HG02678 (cell line): Measurements from ENCODE around the gene CIT.
"Not testable (repeated sequence)": the region's sequence is repeated elsewhere in the genome, so short reads cannot be mapped to it uniquely, and the experiment has no call there.

Experiments used
- ATAC-seq: cut with Tn5 transposase; IDR thresholded peaks from one replicate; pipeline ENCODE4 v1.9.1; 2021; ENCODE audit warnings: mild to moderate bottlenecking, moderate library complexity; ENCODE audit not compliant: unreplicated experiment

Gene CIT, protein sequence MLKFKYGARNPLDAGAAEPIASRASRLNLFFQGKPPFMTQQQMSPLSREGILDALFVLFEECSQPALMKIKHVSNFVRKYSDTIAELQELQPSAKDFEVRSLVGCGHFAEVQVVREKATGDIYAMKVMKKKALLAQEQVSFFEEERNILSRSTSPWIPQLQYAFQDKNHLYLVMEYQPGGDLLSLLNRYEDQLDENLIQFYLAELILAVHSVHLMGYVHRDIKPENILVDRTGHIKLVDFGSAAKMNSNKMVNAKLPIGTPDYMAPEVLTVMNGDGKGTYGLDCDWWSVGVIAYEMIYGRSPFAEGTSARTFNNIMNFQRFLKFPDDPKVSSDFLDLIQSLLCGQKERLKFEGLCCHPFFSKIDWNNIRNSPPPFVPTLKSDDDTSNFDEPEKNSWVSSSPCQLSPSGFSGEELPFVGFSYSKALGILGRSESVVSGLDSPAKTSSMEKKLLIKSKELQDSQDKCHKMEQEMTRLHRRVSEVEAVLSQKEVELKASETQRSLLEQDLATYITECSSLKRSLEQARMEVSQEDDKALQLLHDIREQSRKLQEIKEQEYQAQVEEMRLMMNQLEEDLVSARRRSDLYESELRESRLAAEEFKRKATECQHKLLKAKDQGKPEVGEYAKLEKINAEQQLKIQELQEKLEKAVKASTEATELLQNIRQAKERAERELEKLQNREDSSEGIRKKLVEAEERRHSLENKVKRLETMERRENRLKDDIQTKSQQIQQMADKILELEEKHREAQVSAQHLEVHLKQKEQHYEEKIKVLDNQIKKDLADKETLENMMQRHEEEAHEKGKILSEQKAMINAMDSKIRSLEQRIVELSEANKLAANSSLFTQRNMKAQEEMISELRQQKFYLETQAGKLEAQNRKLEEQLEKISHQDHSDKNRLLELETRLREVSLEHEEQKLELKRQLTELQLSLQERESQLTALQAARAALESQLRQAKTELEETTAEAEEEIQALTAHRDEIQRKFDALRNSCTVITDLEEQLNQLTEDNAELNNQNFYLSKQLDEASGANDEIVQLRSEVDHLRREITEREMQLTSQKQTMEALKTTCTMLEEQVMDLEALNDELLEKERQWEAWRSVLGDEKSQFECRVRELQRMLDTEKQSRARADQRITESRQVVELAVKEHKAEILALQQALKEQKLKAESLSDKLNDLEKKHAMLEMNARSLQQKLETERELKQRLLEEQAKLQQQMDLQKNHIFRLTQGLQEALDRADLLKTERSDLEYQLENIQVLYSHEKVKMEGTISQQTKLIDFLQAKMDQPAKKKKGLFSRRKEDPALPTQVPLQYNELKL (N-terminal part only)

GRCh38 chr12:119876761-119877638, at the start of gene CIT:
CIT (minus strand) TSS chr12:119877320; CDS start chr12:119876168, 1,152 bp downstream.
- ATAC-seq: peak; percentile 100

- ATAC-seq: no peak
Measured at GRCh38 chr12:119925269-119925668, 48.1 kb upstream of the CIT start.

GRCh38 chr12:119920064-119920463, 42.9 kb upstream of the CIT start:
- no peak for ATAC-seq

DNA sequence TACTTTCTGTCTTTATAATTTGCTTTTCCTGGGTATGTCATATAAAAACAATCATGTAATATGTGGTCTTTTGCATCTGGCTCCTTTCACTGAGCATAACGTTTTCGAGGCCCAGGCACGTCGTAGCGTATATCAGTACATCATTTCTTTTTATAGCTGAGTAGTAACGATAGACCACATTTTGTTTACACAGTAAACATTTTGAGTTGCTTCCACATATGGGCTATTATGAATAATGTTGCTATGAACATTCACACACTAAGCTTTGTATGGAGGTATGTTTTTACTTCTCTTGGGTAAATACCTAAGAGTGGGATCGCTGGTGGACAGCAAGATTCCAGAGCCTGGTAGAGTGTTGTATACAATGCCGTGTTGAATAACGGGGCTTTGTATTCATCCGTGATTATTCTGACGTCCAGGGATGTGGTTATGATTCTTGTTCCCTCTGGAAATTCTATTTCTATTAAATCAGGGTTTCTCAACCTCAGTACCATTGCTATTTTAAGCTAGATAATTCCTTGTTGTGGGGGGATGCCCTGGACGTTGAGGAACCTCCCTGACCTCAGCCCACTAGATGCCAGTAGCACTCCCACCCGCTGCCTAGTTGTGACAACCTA, 38.9 kb upstream of the CIT start:
- ATAC-seq: no peak

- no peak for ATAC-seq
Measured at GRCh38 chr12:119914666-119915065, 37.5 kb upstream of the CIT start.

GRCh38 chr12:119913536-119914330, 36.6 kb upstream of the CIT start:
- ATAC-seq: no peak

- no peak for ATAC-seq
Measured at GRCh38 chr12:119911182-119911581, 34.1 kb upstream of the CIT start.

- no peak for ATAC-seq
Measured at GRCh38 chr12:119910586-119910985, 33.5 kb upstream of the CIT start.

DNA sequence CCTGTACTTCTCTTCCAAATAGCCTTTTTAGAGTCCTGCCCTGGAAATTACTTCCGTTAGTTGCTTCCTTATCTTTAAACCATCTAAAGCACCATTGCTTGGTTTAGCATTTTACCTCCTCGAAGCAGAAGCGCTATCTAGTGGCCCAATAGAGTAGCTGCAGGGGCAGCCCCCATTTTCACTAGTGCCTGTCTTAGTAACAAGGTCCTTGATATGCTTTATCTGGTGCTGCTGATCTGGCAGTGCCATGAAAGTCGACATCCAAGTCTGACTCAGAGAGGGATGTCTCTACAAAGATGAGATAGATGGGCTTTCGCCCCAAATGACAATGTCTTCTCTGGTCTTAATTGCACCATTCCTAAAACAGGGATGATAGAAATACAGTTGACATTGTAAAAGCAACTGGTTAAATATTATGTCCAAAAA, 25.0 kb upstream of the CIT start:
- no peak for ATAC-seq

GRCh38 chr12:119901670-119902069, 24.6 kb upstream of the CIT start:
- no peak for ATAC-seq

- no peak for ATAC-seq
Measured at GRCh38 chr12:119894916-119895315, 17.8 kb upstream of the CIT start.

DNA sequence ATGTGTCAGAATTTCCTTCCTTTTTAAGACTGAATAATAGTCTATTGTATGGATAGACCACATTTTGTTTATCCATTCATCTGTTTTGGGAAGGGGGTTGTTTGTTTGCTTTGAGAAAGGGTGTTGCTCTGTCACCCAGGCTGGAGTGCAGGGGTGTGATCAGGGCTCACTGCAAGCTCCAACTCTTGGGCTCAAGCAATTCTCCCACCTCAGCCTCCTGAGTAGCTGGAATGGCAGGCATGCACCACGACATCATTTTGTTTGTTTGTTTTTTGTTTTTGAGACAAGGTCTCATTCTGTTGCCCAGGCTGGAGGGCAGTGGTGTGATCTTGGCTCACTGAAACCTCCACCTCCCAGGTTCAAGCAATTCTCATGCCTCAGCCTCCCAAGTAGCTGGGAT, 15.5 kb upstream of the CIT start:
- not testable (repeated sequence) for ATAC-seq

DNA sequence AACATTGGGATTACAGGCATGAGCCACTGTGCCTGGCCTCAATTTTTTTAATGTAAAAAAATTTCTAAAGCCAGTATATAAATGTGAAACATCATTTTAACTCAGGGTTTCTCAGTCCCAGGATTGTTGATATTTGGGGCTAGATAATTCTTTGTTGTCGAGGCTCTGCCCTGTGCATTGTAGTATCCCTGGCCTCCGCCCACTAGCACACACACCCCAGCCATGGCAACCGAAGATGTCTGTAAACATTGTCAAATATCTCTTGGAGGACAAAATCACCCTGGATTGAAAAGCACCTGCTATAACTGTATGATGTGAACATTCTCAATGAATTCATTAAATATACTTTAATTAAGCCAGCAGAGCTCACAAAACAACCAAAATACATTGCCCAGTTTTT, 8.4 kb upstream of the CIT start:
- ATAC-seq: no peak

GRCh38 chr12:119883791-119884190, 6.7 kb upstream of the CIT start:
- ATAC-seq: not testable (repeated sequence)

DNA sequence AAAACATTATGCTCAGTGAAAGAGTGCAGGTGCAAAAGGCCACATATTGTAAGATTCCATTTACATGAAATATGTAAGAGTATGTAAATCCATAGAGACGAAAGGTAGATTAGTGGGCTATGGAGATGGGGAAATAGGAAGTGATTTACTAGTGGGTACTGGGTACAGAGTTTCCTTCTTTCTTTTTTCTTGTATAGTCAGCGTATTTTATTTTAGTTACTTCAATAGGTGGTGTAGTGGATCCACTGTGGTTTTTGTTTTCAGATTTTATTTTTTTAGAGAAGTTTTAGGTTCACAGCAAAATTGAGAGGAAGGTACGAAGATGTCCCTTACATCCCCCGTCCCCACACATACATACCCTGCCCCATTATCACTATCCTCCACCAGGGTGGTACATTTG, 6.1 kb upstream of the CIT start:
- ATAC-seq: no peak

DNA sequence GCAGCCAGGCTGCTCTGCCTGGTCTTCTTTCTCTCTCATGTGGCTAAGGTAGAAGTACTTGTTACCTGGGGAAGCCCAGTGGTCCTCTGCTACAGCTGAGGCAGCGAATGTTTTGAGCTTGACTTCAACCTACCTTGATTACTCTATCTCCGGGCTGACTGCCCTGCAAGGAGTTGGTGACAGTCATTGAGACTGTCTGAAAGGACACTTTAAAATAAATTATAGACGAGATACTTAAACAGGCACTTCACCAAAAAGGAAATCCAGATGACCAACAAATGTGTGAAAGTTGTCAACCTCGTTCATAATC, 474 bp upstream of the CIT start:
- ATAC-seq: no peak

GRCh38 chr12:119870457-119870856, 6.7 kb downstream of the CIT start:
- ATAC-seq: no peak

GRCh38 chr12:119869720-119870119, 7.4 kb downstream of the CIT start:
- ATAC-seq: no peak

- ATAC-seq: no peak
Measured at GRCh38 chr12:119868992-119869391, 8.1 kb downstream of the CIT start.
